Stimulated activated CD8-positive, alpha-beta memory T cell treated with anti-CD3 and anti-CD28 coated beads, Interleukin-4, amount 100 ng/mL, for 24 hours (primary cell): ENCODE data around the gene UGGT1.

Experiments
- DNase-seq: peaks from one replicate; pipeline ENCODE4 v3.0.0-alpha.2; 2020; ENCODE audit warnings: low read depth

Gene UGGT1

GRCh38 chr2:128090945-128091725 is at the start of gene UGGT1:
Gene UGGT1 (plus strand): TSS chr2:128091200. CDS start chr2:128091358, 158 bp downstream.
- peak; percentile 86 for DNase-seq

DNA sequence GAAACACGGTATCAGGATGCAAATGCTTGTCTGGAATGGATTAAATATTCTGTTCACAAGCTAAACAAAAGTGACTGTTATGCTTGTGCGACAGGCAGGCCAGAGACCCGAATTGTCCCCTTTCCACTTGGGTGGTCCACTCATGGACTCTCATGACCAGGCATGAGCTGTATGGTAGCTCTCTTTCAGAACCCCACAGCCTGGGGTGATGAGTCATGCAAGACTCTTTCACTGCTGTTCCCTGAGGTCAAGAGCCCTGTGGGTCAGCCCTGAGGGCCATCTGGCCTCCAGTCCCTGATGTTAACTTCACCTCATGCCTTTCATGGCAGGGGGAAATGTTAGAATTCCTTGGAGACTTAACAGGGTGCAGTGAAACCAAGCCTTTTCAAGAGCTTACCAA is 49.4 kb upstream of the UGGT1 start:
- no peak for DNase-seq

DNA sequence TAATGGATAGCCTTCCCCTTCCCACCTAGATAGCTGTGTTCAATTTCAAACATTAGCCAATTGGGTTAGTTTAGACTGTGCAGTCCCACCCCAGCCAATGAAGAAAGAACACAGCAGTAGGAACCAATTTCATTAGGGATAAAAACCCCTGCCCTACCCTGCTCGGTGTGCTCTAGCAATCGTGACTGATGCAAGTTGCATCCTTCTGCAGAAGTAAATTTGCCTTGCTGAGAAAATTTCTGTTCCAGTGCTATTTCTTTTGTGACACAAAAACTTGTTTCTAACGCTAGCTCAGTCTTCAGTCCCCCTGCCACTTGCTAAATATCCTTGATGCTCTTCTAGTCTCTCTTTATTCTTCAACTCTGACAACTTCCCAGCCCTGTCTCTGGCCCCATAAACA is 48.0 kb upstream of the UGGT1 start:
- no peak for DNase-seq

DNA sequence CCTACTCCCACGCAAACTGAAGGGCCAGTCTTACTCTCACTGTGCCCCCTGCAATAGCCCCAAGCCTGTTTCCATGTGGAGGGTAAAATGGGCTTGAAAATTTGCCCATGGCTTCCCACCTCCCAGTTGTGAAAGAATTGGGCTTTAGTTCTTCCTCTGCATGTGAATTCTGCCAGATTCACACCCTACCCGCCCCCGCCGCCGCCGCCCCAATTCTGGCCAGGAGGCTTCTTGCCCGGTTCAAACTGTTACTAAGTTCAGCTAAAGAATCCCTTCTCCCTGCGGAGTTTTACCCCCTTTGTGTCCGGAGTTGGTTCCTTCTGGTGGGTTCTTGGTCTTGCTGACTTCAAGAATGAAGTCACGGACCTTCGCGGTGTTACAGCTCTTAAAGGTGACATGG is 37.7 kb upstream of the UGGT1 start:
- DNase-seq = no peak

GRCh38 chr2:128054104-128054885 is 36.7 kb upstream of the UGGT1 start:
- no peak for DNase-seq

DNA sequence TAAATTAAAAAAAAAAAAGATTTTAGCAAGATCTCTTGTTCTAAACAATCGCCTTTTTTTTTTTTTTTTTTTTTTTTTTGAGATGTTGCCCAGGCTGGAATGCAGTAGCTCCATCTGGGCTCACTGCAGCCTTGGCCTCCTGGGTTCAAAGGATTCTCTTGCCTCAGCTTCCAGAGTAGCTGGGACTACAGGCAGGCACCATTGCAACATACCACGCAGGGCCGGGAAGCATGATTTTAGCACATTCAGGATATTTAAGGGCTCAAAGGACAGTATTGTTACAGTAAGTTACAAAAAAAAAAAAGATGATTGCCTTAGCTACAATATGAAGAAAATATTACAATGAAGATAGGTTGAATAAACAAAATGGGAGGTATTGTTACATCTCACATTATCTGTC is 33.7 kb upstream of the UGGT1 start:
- DNase-seq = no peak

- DNase-seq = no peak
Measured at GRCh38 chr2:128058114-128058513, 32.9 kb upstream of the UGGT1 start.

DNA sequence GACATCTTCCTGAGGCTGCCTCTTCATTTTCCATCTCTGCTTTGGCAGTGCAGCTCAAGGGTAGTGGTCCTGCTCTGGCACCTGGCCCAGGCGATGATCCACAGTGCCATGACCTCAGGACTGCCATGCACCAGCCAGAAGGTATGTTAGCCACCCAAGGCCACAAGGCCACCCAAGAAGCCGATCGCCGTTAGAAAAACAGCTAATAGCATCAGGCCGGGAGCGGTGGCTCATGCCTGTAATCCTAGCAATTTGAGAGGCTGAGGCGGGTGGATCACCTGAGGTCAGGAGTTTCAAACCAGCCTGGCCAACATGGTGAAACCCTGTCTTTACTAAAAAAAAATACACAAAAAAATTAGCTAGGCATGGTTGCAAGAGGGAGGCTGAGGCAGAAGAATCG is 28.4 kb upstream of the UGGT1 start:
- no peak for DNase-seq

DNA sequence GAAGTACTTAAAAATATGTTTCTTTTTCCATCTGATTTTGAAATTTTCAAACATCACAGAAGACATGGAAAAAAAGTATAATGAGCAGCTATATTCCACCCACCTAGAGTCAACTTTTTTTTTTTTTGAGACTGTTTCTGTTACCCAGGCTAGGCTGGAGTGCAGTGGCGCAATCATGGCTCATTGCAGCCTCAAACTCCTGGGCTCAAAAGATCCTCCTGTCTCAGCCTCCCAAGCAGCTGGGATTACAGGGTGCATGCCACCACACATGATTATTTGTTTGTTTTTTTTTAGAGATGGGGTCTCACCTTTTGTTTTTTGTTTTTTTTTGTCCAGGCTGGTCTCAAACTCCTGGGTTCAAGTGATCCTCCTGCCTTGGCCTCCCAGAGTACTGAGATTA is 26.6 kb upstream of the UGGT1 start:
- no peak for DNase-seq

- no peak for DNase-seq
Measured at GRCh38 chr2:128069769-128070168, 21.2 kb upstream of the UGGT1 start.

DNA sequence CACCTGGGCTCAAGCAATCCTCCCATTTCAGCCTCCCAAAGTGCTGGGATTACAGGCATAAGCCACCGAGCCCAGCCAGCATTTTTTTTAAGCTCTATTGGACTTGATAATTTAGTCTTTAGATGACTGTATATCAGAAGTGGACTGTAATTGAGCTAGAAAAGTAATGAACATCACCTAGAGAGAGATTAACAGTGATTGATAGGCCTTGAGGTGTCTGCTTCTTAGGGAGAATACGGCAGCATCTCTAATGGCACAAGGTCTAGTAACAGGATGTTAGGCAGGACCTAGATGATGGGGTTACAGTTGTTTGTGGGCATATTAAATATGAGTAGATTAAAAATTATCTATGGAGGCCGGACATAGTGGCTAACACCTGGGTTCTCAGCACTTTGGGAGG is 17.7 kb upstream of the UGGT1 start:
- no peak for DNase-seq

GRCh38 chr2:128076461-128077106 is 14.4 kb upstream of the UGGT1 start:
- DNase-seq = no peak

- no peak for DNase-seq
Measured at GRCh38 chr2:128084757-128085156, 6.2 kb upstream of the UGGT1 start.

GRCh38 chr2:128086244-128086643 is 4.8 kb upstream of the UGGT1 start:
- no peak for DNase-seq

DNA sequence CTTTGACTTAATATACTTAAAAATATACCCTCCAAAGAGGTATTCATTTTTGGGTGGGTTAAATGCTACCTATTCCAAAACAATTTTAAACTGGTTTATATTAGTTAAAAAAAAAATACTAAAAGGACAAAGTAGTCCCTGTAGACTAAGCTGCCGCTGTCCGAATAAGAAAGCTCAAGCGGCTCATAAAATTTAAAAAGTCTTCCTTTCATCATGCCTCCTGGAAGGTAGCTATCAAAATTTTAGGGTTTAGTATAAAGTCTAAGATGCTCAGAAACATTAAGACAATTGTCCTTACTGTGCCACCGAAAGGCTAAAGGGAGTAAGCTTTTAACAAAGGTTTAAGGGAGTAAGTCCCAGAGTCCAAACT is 440 bp upstream of the UGGT1 start:
- DNase-seq = no peak

- DNase-seq = no peak
Measured at GRCh38 chr2:128091726-128092080, 703 bp downstream of the UGGT1 start.

DNA sequence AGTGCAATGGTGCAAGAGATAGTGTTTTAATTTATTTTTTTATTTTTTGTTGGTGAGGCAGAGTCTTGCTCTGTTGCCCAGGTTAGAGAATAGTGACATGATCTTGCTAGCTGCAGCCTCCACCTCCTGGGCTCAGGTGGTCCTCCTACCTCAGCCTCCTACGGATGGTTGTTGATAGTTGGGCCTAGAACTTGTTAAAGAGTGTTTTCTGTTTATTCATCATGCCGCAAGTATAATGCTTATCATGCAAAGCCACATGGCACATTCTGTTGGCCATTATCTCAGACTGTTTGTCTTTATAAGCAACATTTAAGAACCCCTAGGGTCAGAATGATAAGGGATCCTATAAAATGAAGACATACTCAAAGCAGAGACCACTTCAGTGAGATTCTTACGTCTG is 1.7 kb downstream of the UGGT1 start:
- no peak for DNase-seq

GRCh38 chr2:128093762-128094161 is 2.8 kb downstream of the UGGT1 start:
- DNase-seq = no peak

- no peak for DNase-seq
Measured at GRCh38 chr2:128095201-128095600, 4.2 kb downstream of the UGGT1 start.

DNA sequence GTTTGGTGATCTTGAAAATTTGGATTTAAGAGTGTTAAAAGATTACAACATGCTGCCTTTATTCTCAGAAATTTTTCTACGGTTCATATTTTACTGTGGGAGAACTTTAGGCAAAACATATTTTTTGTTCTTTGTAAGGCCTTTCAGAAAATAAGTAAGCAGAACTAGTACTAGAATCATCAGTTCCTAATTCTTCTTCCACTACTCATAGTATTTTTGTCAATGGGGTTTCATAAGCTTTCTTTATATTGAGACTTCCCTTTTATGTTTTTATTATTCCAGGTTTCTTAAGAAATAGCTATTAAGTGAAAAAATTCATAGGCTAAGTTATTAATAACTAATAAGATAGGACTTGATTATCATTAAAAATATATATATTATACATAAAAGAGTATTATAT is 12.4 kb downstream of the UGGT1 start:
- DNase-seq = no peak

DNA sequence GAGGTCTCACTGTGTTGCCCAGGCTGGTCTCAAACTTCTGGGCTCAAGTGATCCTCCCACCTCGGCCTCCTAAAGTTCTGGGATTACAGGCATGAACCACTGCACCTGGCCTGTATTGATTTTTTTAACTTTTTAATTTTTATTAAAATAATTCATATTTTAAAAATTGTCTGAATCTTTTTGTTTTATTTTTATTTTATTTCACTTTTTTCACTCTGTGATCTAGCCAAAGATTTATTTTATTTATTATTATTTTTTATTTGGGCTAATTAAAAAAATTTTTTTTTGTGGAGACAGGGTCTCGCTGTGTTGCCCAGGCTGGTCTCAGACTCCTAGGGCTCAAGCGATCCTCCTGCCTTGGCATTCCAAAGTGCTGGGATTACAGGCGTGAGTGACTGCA is 14.1 kb downstream of the UGGT1 start:
- no peak for DNase-seq

DNA sequence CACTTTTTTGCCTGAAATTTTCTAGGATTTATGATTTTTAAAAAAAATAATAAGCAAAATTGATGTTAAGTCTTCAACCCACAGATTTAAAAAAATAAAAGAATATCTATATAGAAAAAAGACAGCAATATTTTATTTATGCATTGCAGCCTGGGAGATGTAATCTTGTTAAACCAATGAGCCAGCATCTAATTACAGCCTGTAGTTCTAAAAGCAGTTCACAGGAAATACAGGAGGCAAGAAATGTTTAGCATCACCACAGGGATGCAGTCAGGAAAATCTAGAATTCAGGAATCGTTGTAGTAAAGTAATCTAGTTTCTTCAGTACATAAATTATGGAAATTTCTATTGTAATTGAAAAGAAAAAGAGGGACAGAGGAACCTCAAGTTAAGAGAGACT is 17.2 kb downstream of the UGGT1 start:
- no peak for DNase-seq

- no peak for DNase-seq
Measured at GRCh38 chr2:128109243-128109642, 18.2 kb downstream of the UGGT1 start.
